B cell (primary cell): ENCODE data around the gene CSTA. TPM values are rescaled to one million over a fixed set of nuclear protein-coding genes. Genes with fewer than 3 reads are reported as not detected.

ENCODE experiments used
- ATAC-seq: fragments of 200-7000 bp; cut with Tn5 transposase; one replicate; pipeline ENCODE4 v1.10.0; 2021; ENCODE audit warnings: low read depth, mild to moderate bottlenecking, moderate number of reproducible peaks, moderate library complexity
- CTCF ChIA-PET: fragments of 350-600 bp; sonication (Branson Sonifier 250); formaldehyde crosslinking; loops from one replicate; lab custom pipeline; 2021; ENCODE audit warnings: antibody characterized with exemption, inconsistent platforms; lab: Charles Lee
- POLR2A ChIA-PET: fragments of 350-600 bp; sonication (Branson Sonifier 250); formaldehyde crosslinking; loops from one replicate; lab custom pipeline; 2021; ENCODE audit warnings: antibody characterized with exemption; lab: Charles Lee
- DNase-seq: peaks from one replicate; pipeline ENCODE4 v3.0.0; 2013
- H2AFZ ChIP-seq: 2 replicates; pipeline ENCODE4 v1.6.1; 2012; ENCODE audit warnings: mild to moderate bottlenecking, low read depth, low read length; ENCODE audit not compliant: insufficient read depth, poor library complexity, severe bottlenecking
- H3K27ac ChIP-seq, 2 donors: 1 replicate in 1 of 2; 2 replicates in 1 of 2; pipeline ENCODE4 v1.5.1; 2012 to 2013; ENCODE audit warnings: low read length in 2 of 2, mild to moderate bottlenecking in 2 of 2, moderate library complexity in 1 of 2
- H3K27me3 ChIP-seq, 4 experiments: fragments of 200-600 bp in 1 of 4; sonication (generic) in 1 of 4; replicated peaks in 1 of 4; 1 replicate in 2 of 4; 2 replicates in 2 of 4; pipeline versions ENCODE4 v1.6.1 to v1.7.0; 2013 to 2016; ENCODE audit warnings: low read length in 3 of 4, mild to moderate bottlenecking in 2 of 4, mixed read lengths in 1 of 4, moderate library complexity in 1 of 4; ENCODE audit not compliant: insufficient read depth in 4 of 4, control insufficient read depth in 3 of 4; ENCODE audit errors: control extremely low read depth in 1 of 4
- H3K36me3 ChIP-seq, 2 experiments: replicated peaks in 1 of 2; 1 replicate in 1 of 2; 2 replicates in 1 of 2; pipeline versions ENCODE4 v1.6.1 to v1.7.1; 2013; ENCODE audit warnings: low read length in 1 of 2; ENCODE audit not compliant: insufficient read depth in 2 of 2, control insufficient read depth in 1 of 2; ENCODE audit errors: control extremely low read depth in 1 of 2, extremely low read depth in 1 of 2
- H3K4me1 ChIP-seq, 2 donors: fragments of 200-600 bp in 1 of 2; sonication (generic) in 1 of 2; 1 replicate in 1 of 2; 2 replicates in 1 of 2; pipeline versions ENCODE4 v1.5.1 to v1.6.1; 2013 to 2017; ENCODE audit warnings: low read length in 2 of 2; ENCODE audit not compliant: control insufficient read depth in 2 of 2, insufficient read depth in 2 of 2
- H3K4me2 ChIP-seq: replicated peaks from 2 replicates; pipeline ENCODE3; 2012; ENCODE audit warnings: mild to moderate bottlenecking, low read depth, low read length; ENCODE audit not compliant: poor library complexity, severe bottlenecking
- H3K4me3 ChIP-seq, 5 experiments: fragments of 200-600 bp in 1 of 5; sonication (generic) in 1 of 5; 1 replicate in 3 of 5; 2 replicates in 2 of 5; pipeline versions ENCODE4 v1.5.1 to v1.7.0; 2011 to 2016; ENCODE audit warnings: low read length in 4 of 5, mild to moderate bottlenecking in 4 of 5, low read depth in 2 of 5, control low read depth in 1 of 5, moderate library complexity in 1 of 5; ENCODE audit not compliant: insufficient read depth in 1 of 5; ENCODE audit errors: control extremely low read depth in 1 of 5, extremely low read depth in 1 of 5
- H3K79me2 ChIP-seq: fragments of 200-600 bp; sonication (generic); one replicate; pipeline ENCODE4 v1.6.0; 2016; ENCODE audit warnings: low read length; ENCODE audit not compliant: control insufficient read depth, insufficient read depth
- H3K9ac ChIP-seq: fragments of 200-600 bp; sonication (generic); 2 replicates; pipeline ENCODE4 v1.6.1; 2017; ENCODE audit warnings: mild to moderate bottlenecking, low read length, moderate library complexity
- H3K9me3 ChIP-seq, 3 donors: one replicate each; pipeline versions ENCODE4 v1.6.1 to v1.7.1; 2013; ENCODE audit warnings: low read length in 2 of 3; ENCODE audit not compliant: control insufficient read depth in 2 of 3, insufficient read depth in 1 of 3; ENCODE audit errors: control extremely low read depth in 1 of 3
- H4K20me1 ChIP-seq: 2 replicates; pipeline ENCODE4 v1.6.0; 2012; ENCODE audit warnings: mild to moderate bottlenecking, low read length; ENCODE audit not compliant: insufficient read depth, control insufficient read depth, poor library complexity, severe bottlenecking
- H3K27ac Mint-ChIP-seq: one replicate; pipeline ENCODE4 v1.8.0; 2021; ENCODE audit warnings: mixed read lengths
- H3K27me3 Mint-ChIP-seq: one replicate; pipeline ENCODE4 v1.8.0; 2021; ENCODE audit warnings: mixed read lengths
- H3K4me1 Mint-ChIP-seq: one replicate; pipeline ENCODE4 v1.8.0; 2021; ENCODE audit warnings: mixed read lengths
- H3K4me3 Mint-ChIP-seq: one replicate; pipeline ENCODE4 v1.8.0; 2021; ENCODE audit warnings: mixed read lengths
- H3K9me3 Mint-ChIP-seq: one replicate; pipeline ENCODE4 v1.8.0; 2022; ENCODE audit warnings: mixed read lengths; ENCODE audit not compliant: insufficient read depth
- EZH2 ChIP-seq: IDR thresholded peaks from 2 replicates; pipeline ENCODE4 v1.6.1; 2012; ENCODE audit warnings: borderline replicate concordance, low read depth, mild to moderate bottlenecking, moderate library complexity, low read length; ENCODE audit not compliant: insufficient read depth, poor library complexity, severe bottlenecking
- WGBS: methylation state at CpG from one replicate; pipeline ENCODE4 v1.1.5; 2013; ENCODE audit warnings: missing lambda C conversion rate; ENCODE audit not compliant: insufficient coverage; 5-methylcytosine and 5-hydroxymethylcytosine counted together
- intact Hi-C: fragments of 100-400 bp; cut with micrococcal nuclease; formaldehyde crosslinking; loops from one replicate; pipeline ENCODE4 v1.10.0; 2022
- polyA plus RNA-seq: library from polyadenylated mRNA; depleted of rRNA; stranded (reverse); fragments of >200 nt; gene quantifications from 2 replicates; pipeline ENCODE4 v1.2.3, GENCODE V29; 2012
- total RNA-seq, 2 donors: library from RNA; stranded (reverse); fragments of 120-200 nt in 1 of 2; gene quantifications; 1 replicate in 1 of 2; 2 replicates in 1 of 2; pipeline versions ENCODE4 v1.2.3 to v1.2.4, GENCODE V29; 2013 to 2022
- TF ChIP-seq, protein P1 (sequence below): fragments of 200-600 bp; IDR thresholded peaks from one replicate; pipeline ENCODE4 v1.8.0; 2022; ENCODE audit warnings: antibody characterized with exemption, mild to moderate bottlenecking

Gene CSTA
- total and polyA plus RNA-seq, 2 donors (not counting 1 experiment from before 2014, with no cell fraction given) = 1.3 TPM; not detected in 1

- Histone ChIP-seq H3K4me1 (no peaks in the 10 kb centered on the region), H3K27me3 (peaks cover 0 to 2% (median 0%) of the 10 kb centered on the region in 4 experiments), H3K9me3 (peaks cover 0 to 1% (median 0%) of the 10 kb centered on the region in 3 donors), H3K9ac (no peak overlapping the region), H3K79me2 (no peaks in the 10 kb centered on the region), H2AFZ (no peak overlapping the region), H4K20me1 (no peaks in the 10 kb centered on the region), H3K4me2 (no peak overlapping the region), H3K27ac (no peak overlapping the region), H3K4me3 (no peak overlapping the region), H3K36me3 (no peaks in the 10 kb centered on the region)
- H3K27me3 Mint-ChIP-seq = no peaks in the 10 kb centered on the region
- ChIA-PET CTCF (interaction anchor here (1.2 to 1.3 kb wide), 2 partner anchors 9 to 806 kb away, joined by 3 to 5 read pairs; no protein-coding TSS in a partner anchor), POLR2A (no interaction called here)
- ATAC-seq = no peak
- DNase-seq = no peak
- H3K9me3 Mint-ChIP-seq = no peaks in the 10 kb centered on the region
- no peak overlapping the region for H3K27ac Mint-ChIP-seq
- intact Hi-C loops = no loop called here
- 100% methylated on average over 1 of the region's 2 CpGs for WGBS
- no peaks in the 10 kb centered on the region for H3K4me1 Mint-ChIP-seq
- TF ChIP-seq, protein P1, sequence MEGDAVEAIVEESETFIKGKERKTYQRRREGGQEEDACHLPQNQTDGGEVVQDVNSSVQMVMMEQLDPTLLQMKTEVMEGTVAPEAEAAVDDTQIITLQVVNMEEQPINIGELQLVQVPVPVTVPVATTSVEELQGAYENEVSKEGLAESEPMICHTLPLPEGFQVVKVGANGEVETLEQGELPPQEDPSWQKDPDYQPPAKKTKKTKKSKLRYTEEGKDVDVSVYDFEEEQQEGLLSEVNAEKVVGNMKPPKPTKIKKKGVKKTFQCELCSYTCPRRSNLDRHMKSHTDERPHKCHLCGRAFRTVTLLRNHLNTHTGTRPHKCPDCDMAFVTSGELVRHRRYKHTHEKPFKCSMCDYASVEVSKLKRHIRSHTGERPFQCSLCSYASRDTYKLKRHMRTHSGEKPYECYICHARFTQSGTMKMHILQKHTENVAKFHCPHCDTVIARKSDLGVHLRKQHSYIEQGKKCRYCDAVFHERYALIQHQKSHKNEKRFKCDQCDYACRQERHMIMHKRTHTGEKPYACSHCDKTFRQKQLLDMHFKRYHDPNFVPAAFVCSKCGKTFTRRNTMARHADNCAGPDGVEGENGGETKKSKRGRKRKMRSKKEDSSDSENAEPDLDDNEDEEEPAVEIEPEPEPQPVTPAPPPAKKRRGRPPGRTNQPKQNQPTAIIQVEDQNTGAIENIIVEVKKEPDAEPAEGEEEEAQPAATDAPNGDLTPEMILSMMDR = no peak
- TF ChIP-seq EZH2 = no peak
- H3K4me3 Mint-ChIP-seq = no peak overlapping the region
Observed at GRCh38 chr3:122353215-122353614, 28.2 kb downstream of the CSTA start.

- Mint-ChIP-seq H3K27me3 (no peaks in the 10 kb centered on the region), H3K4me3 (no peak overlapping the region), H3K4me1 (no peaks in the 10 kb centered on the region), H3K9me3 (no peaks in the 10 kb centered on the region), H3K27ac (no peak overlapping the region)
- intact Hi-C loops = no loop called here
- POLR2A ChIA-PET = no interaction called here
- no peak for ATAC-seq
- no peak overlapping the region for H3K4me2 ChIP-seq
- H3K9ac ChIP-seq = no peak overlapping the region
- H3K79me2 ChIP-seq = no peaks in the 10 kb centered on the region
- CTCF ChIA-PET = interaction anchor here (1.2 to 1.3 kb wide), 2 partner anchors 11 to 807 kb away, joined by 3 to 5 read pairs; no protein-coding TSS in a partner anchor
- no peak for DNase-seq
- H3K4me3 ChIP-seq = no peak overlapping the region
- no peak overlapping the region for H3K27ac ChIP-seq
- no peaks in the 10 kb centered on the region for H3K9me3 ChIP-seq
- no peaks in the 10 kb centered on the region for H3K4me1 ChIP-seq
- no peaks in the 10 kb centered on the region for H4K20me1 ChIP-seq
- H2AFZ ChIP-seq = no peak overlapping the region
- WGBS = 80% methylated on average over 1 of the region's 1 CpG
- TF ChIP-seq EZH2 = no peak
- TF ChIP-seq, protein P1 = no peak
- H3K36me3 ChIP-seq = no peaks in the 10 kb centered on the region
- peaks cover 0 to under 1% (median 0%) of the 10 kb centered on the region in 4 experiments for H3K27me3 ChIP-seq
Observed at GRCh38 chr3:122353893-122354401, 28.9 kb downstream of the CSTA start.
